ENCODE measurements around the gene WDR70. TPM values are rescaled to one million over a fixed set of nuclear protein-coding genes. Genes with fewer than 3 reads are reported as not detected.

Gene WDR70
- total and polyA plus RNA-seq, 2 donors (not counting 3 experiments of a cell fraction or from before 2014, with no cell fraction given) = 6.7 to 37.3 TPM

GRCh38 chr5:37519807-37520206, 140.7 kb downstream of the WDR70 start:
- H2AFZ ChIP-seq (ENCODE audit: low read depth, low read length) = no peak overlapping the region
- no TSS peak for BruUV-seq (replicated peaks)
- DNase-seq (ENCODE audit: low read depth, low spot score) (no peak), FAIRE-seq (no peak)
- no peak overlapping the region for H3K4me3 ChIP-seq (replicated peaks in 1 of 3; ENCODE audit: insufficient read depth in 1 of 3, low read depth in 1 of 3, low read length in 3 of 3)
- intact Hi-C loops (cut with micrococcal nuclease) = no loop called here
- CTCF ChIA-PET = no interaction called here
- no peak overlapping the region for H3K27ac ChIP-seq (ENCODE audit: insufficient read depth, low read depth, low read length)
- H3K9ac ChIP-seq (replicated peaks; ENCODE audit: extremely low read depth, insufficient read depth, low read length) = no peak overlapping the region
- POLR2A ChIA-PET = no interaction called here
- no peaks in the 10 kb centered on the region for H4K20me1 ChIP-seq (replicated peaks; ENCODE audit: control insufficient read depth, extremely low read depth, insufficient read depth, low read length)
- dilution Hi-C loops (cut with MboI; ENCODE audit: extremely low pct_ligation_motif_present, low sequenced_read_pairs) = no loop called here
- no peaks in the 10 kb centered on the region for H3K36me3 ChIP-seq (ENCODE audit: control insufficient read depth in 2 of 2, extremely low read depth in 1 of 2, insufficient read depth in 2 of 2, low read length in 2 of 2)
- no peak overlapping the region for H3K4me2 ChIP-seq (ENCODE audit: insufficient read depth, low read length)
- no peaks in the 10 kb centered on the region for H3K9me1 ChIP-seq (replicated peaks; ENCODE audit: control insufficient read depth, extremely low read depth, insufficient read depth, low read length)
- H3K27me3 ChIP-seq (ENCODE audit: control insufficient read depth in 2 of 2, insufficient read depth in 2 of 2, low read length in 2 of 2) = no peaks in the 10 kb centered on the region
- H3K4me1 ChIP-seq (ENCODE audit: control insufficient read depth, extremely low read depth, insufficient read depth, low read length) = no peaks in the 10 kb centered on the region
- H3K9me3 ChIP-seq (replicated peaks; ENCODE audit: control insufficient read depth, insufficient read depth, low read length) = no peaks in the 10 kb centered on the region
- TF ChIP-seq FOS (IDR thresholded peaks at IDR 0.05; ENCODE audit: borderline replicate concordance, insufficient read depth, low read length) (no peak), CTCF (IDR thresholded peaks at IDR 0.05; ENCODE audit: extremely low read depth in 1 of 2, insufficient read depth in 1 of 2, low read depth in 1 of 2, low read length in 2 of 2) (no peak), MYC (IDR thresholded peaks at IDR 0.05; ENCODE audit: low read depth, low read length) (no peak), JUN (IDR thresholded peaks at IDR 0.05; ENCODE audit: borderline replicate concordance, insufficient read depth, insufficient read length, low read depth) (no peak), POLR2AphosphoS5 (IDR thresholded peaks at IDR 0.05; ENCODE audit: insufficient read depth, low read depth, low read length) (no peak), EZH2 (IDR thresholded peaks at IDR 0.05; ENCODE audit: borderline replicate concordance, low read depth, low read length, severe bottlenecking) (no peak), GATA2 (IDR thresholded peaks at IDR 0.05; ENCODE audit: insufficient read depth, insufficient read length, low read depth, low read length) (no peak), POLR2A (IDR thresholded peaks at IDR 0.05; ENCODE audit: low read depth, low read length) (no peak), MAX (IDR thresholded peaks at IDR 0.05; ENCODE audit: insufficient read depth, insufficient read length) (no peak)
- H3K79me2 ChIP-seq (ENCODE audit: control insufficient read depth, insufficient read depth, low read length) = no peaks in the 10 kb centered on the region
